ENCODE results near the gene ARPC5.
"Not testable (repeated sequence)": the region's sequence is repeated elsewhere in the genome, so short reads cannot be mapped to it uniquely, and the experiment has no call there.

The ARPC5 gene

DNA sequence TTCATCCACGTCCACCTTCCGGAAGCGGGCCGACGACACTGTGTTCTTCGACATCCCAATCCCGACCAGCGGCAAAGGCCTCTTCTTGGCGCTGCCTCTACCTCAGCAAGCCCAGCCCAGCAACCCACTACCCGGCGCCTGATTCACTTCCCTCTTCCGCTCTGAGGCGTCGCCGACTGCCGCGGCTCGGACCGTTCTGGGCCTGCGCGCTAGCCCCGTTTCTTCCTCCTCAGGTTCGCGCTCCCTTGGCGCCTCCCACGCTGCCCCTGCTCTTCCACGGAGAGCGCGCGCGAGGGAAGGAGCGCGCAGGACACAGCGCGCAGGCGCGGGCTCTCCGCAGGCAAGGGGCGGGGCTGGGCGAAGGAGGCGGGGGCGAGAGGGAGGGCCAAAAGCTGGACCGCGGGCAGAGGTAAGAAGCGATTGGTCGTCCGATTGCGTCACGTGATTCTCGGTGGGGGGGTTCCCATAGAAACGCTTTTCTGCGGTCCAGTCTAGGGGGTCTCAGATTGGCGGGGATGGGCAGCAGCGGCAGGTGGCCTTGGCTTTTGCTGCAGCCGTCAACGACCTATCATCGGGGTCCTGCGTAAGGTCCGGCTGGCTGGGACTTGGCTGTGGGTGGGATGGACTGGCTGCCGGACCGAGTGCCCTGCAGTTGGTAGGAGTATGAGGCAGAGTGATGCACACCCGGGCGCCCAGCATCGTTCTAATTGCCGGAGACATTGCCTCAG lies at the start of gene ARPC5:
Gene ARPC5 (minus strand): TSS at position 178 of the 728 bp plus-strand sequence. CDS start 124 bp downstream, at position 54.
- H3K4me1 Mint-ChIP-seq (ENCODE audit: low read depth): peaks cover 49% of the 10 kb centered on the region
- peak within 1 kb of the TSS; percentile 99 for H3K27ac Mint-ChIP-seq
- peak within 1 kb of the TSS; percentile 100 for H3K4me3 Mint-ChIP-seq
- peaks cover 2% of the 10 kb centered on the region for H3K36me3 Mint-ChIP-seq
- no peaks in the 10 kb centered on the region for H3K27me3 Mint-ChIP-seq
- H3K9me3 Mint-ChIP-seq (ENCODE audit: low read depth): no peaks in the 10 kb centered on the region

DNA sequence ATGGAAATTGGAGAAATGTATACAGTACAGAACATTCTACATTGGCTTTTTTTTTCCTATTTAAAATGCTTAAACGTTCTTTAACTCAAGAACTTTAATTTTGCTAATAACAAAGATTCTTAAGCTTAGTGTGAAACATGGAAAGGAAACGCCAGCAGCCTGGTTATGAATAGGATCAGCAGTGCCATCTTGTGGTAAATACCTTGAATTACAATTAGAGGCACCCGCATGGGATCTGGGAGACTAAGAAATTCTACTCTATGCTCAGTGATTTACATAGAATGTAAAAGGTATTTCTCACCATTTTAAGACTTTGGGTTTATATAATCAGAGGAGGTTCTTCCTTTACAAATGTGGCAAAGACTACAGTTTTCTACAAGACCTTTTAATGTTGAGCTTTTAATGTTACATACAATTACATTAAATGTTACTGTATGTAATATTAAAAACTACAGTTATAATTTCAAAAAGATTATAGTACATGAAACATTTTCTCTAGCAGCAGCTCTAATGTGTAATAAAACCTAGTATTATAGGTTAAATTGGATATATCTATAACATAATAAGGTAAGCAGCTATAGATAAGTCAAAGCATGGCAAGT lies 49.6 kb upstream of the ARPC5 start:
- H3K4me1 Mint-ChIP-seq (ENCODE audit: low read depth): peaks cover 4% of the 10 kb centered on the region
- H3K9me3 Mint-ChIP-seq (ENCODE audit: low read depth): no peaks in the 10 kb centered on the region
- no peak overlapping the region for H3K4me3 Mint-ChIP-seq
- no peaks in the 10 kb centered on the region for H3K36me3 Mint-ChIP-seq
- H3K27ac Mint-ChIP-seq: no peak overlapping the region
- H3K27me3 Mint-ChIP-seq: peaks cover 7% of the 10 kb centered on the region

DNA sequence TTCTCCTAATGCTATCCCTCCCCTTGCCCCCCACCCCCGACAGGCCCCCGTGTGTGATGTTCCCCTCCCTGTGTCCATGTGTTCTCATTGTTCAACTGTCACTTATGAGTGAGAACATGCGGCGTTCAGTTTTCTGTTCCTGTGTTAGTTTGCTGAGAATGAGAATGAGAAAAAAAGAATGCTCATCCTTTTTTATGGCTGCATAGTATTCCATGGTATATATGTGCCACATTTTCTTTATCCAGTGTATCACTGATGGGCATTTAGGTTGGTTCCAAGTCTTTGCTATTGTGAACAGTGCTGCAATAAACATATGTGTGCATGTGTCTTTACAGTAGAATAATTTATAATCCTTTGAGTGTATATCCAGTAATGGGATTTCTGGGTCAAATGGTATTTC lies 43.8 kb upstream of the ARPC5 start:
- not testable (repeated sequence) for H3K4me1 Mint-ChIP-seq (ENCODE audit: low read depth); H3K4me3 Mint-ChIP-seq; H3K9me3 Mint-ChIP-seq (ENCODE audit: low read depth); H3K27ac Mint-ChIP-seq; H3K36me3 Mint-ChIP-seq; H3K27me3 Mint-ChIP-seq

DNA sequence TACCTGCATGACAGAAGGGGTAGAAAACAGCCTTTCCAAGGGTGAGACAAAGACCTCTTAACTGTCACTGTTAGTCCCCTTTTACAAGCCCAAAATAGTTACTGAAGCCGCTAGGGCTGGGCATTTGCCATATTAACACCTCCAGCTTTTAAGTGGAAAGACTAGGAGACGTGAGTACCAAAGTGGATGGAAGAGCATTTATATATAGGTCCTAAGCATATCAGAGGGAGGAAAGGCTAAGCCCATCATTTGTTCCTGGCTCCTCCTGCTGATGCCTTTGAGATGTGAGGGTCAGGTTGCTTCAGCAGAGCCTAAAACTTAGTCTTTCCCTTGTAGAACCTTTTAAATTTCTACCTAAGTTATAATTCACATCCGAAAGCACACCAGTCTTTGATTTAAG lies 43.2 kb upstream of the ARPC5 start:
- Mint-ChIP-seq H3K4me1 (ENCODE audit: low read depth) (no peaks in the 10 kb centered on the region), H3K36me3 (peaks cover 2% of the 10 kb centered on the region), H3K27me3 (peaks cover 7% of the 10 kb centered on the region), H3K27ac (no peak overlapping the region), H3K4me3 (no peak overlapping the region), H3K9me3 (ENCODE audit: low read depth) (no peaks in the 10 kb centered on the region)

DNA sequence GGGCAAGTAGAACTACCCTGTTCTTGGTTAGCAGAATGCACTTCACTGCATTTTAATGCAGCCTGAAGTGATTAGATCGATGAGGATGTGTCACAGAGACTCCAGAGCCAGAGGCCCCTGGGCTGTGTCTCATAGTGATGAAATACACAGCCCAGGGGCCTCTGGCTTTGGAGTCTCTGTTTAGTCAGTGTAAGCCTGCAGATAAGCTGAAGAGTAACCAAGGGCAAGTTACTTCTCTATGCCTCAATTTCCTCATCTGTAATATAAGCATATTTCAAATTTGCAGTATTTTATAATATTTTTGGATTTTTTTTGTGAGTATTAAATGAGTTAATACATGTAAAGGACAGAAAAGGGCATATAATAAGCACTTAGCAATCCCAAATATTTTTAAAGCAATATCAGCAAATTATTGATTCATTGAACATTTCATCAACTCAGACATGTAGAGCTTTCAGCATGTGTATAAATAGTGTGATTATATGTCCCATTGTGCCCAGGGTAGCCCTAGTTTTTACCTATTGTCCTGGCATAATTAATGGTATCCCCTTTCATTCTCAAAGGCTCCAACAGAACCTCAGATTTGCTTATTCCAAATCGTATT lies 41.1 kb upstream of the ARPC5 start:
- peaks cover 6% of the 10 kb centered on the region for H3K36me3 Mint-ChIP-seq
- H3K27me3 Mint-ChIP-seq: peaks cover 3% of the 10 kb centered on the region
- no peak overlapping the region for H3K4me3 Mint-ChIP-seq
- no peak overlapping the region for H3K27ac Mint-ChIP-seq
- H3K9me3 Mint-ChIP-seq (ENCODE audit: low read depth): no peaks in the 10 kb centered on the region
- no peaks in the 10 kb centered on the region for H3K4me1 Mint-ChIP-seq (ENCODE audit: low read depth)

DNA sequence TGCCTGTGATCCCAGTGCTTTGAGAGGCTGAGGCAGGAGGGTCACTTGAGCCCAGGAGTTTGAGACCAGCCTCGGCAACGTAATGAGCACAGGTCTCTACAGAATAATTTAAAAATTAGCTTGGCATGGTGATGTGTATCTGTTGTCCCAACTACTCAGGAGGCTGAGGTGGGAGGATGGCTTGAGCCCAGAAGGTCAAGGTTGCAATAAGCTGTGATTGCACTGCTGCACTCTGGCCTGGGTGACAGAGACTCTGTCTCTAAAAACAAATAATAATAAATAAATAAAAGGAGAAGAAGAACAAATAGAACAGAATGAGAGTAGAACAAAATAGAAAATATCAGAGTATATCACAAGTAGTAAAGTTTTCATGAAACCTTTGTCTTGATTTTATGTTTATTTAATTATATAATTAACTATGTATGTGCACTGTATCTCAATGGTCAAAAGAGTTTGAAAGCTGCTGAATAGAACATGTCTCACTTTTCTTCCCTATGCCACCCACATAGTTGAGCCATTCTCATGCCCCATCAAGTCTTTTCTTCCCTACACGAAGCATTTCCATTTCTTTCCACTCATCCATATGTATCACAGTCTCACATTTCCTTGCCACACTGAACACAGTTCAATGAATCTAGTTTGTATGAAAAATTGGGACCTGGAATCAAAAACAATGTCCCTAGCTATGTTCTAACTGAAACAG lies 40.5 kb upstream of the ARPC5 start:
- H3K27me3 Mint-ChIP-seq: peaks cover 3% of the 10 kb centered on the region
- no peaks in the 10 kb centered on the region for H3K9me3 Mint-ChIP-seq (ENCODE audit: low read depth)
- H3K4me1 Mint-ChIP-seq (ENCODE audit: low read depth): no peaks in the 10 kb centered on the region
- H3K36me3 Mint-ChIP-seq: peaks cover 6% of the 10 kb centered on the region
- H3K27ac Mint-ChIP-seq: no peak overlapping the region
- no peak overlapping the region for H3K4me3 Mint-ChIP-seq

DNA sequence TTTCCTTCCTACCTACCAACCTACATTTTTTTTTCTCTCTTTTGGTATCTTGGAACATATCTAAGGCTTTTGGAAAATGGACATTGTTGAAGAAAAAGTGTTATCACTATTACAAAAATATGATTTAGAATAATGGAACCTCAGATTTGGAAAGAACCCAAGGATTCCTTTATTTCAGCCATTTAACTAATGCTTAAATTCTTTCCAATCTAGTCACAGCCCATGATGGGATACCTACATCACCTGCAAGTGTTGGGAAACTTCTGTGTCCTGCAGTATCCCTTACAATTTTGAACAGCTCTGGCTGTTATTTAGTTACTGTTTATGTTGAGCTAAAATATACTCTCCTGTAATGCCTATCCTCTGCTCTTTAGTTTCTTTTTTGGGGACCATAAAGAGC lies 39.8 kb upstream of the ARPC5 start:
- Mint-ChIP-seq H3K27ac (no peak overlapping the region), H3K9me3 (ENCODE audit: low read depth) (peaks cover 5% of the 10 kb centered on the region), H3K36me3 (peaks cover 11% of the 10 kb centered on the region), H3K4me3 (no peak overlapping the region), H3K27me3 (peaks cover 7% of the 10 kb centered on the region), H3K4me1 (ENCODE audit: low read depth) (no peaks in the 10 kb centered on the region)

DNA sequence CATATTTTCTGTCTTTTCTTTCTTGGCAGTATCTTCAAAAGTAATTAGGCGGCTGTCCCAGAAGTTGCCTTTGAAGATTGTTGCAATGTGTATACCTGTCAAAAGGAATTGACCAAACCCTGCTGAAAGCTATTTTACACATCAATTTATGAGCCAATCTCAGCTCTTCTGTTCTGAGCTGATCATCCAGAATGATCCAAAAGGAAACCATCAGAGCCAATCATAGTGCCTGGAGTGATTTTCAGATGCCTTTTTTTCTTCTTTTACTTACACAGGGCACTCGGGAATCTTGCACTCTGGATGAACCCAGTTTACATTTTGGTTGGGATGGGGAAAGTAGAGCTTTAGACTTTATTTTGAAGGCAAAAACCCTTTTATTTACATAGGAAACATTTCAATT lies 39.3 kb upstream of the ARPC5 start:
- H3K4me3 Mint-ChIP-seq: no peak overlapping the region
- peaks cover 7% of the 10 kb centered on the region for H3K27me3 Mint-ChIP-seq
- H3K4me1 Mint-ChIP-seq (ENCODE audit: low read depth): no peaks in the 10 kb centered on the region
- peaks cover 11% of the 10 kb centered on the region for H3K36me3 Mint-ChIP-seq
- H3K27ac Mint-ChIP-seq: no peak overlapping the region
- H3K9me3 Mint-ChIP-seq (ENCODE audit: low read depth): peaks cover 6% of the 10 kb centered on the region

DNA sequence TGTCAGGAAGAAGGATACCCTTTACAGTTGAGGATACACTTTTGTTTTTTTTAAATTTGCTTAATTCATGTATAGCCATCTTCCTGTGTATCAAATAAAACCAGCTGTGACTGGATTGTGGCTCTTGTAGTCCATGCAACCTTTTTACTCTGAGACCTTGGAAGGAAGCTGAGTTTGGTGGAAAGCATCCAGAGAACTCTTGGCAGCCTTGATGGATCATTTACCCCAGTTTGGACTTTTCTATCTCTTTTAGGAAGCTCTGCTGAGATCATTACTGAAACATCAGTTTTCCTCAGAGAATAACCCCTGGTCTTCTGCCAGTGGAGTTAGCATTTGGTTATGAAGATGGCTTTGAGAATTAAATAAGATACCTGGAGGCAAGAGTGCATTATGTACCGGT lies 38.8 kb upstream of the ARPC5 start:
- H3K9me3 Mint-ChIP-seq (ENCODE audit: low read depth): peaks cover 6% of the 10 kb centered on the region
- no peaks in the 10 kb centered on the region for H3K4me1 Mint-ChIP-seq (ENCODE audit: low read depth)
- peaks cover 7% of the 10 kb centered on the region for H3K27me3 Mint-ChIP-seq
- no peak overlapping the region for H3K4me3 Mint-ChIP-seq
- H3K27ac Mint-ChIP-seq: no peak overlapping the region
- peaks cover 11% of the 10 kb centered on the region for H3K36me3 Mint-ChIP-seq

DNA sequence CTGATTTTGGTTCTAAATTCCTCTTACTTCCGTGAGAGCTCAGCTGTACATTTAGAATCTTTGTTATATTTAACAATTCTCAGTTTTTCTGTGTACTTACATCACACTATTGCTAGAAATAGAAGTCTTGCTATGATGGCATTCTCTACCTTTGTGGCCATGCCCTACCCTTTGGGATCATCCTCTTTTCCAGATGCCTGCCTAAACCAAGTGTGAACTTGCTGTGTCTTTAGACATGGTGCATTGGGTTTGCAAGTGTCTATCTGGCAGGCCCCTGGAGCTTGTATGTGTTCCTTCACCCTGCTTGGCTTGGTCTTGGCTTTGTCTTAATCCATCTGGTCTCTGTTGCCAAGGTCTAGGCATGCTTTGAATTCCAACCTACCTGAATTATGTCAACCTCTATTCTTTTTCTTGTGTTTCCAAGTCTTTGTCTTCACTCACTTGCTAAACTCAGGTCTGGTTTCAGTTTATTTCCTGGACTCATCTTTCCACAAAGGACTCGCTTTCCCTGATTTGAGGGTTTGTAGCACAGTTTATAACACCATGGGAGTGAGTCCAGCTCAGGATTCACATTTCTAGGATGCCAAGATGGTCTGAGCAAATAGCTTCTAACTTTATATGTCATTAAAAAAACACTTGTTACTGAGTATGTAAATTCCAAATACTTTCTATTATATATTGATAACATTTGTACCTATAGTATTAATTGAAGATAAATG lies 38.2 kb upstream of the ARPC5 start:
- H3K4me1 Mint-ChIP-seq (ENCODE audit: low read depth): no peaks in the 10 kb centered on the region
- no peak overlapping the region for H3K27ac Mint-ChIP-seq
- H3K27me3 Mint-ChIP-seq: peaks cover 7% of the 10 kb centered on the region
- peaks cover 6% of the 10 kb centered on the region for H3K9me3 Mint-ChIP-seq (ENCODE audit: low read depth)
- H3K4me3 Mint-ChIP-seq: no peak overlapping the region
- peaks cover 11% of the 10 kb centered on the region for H3K36me3 Mint-ChIP-seq

DNA sequence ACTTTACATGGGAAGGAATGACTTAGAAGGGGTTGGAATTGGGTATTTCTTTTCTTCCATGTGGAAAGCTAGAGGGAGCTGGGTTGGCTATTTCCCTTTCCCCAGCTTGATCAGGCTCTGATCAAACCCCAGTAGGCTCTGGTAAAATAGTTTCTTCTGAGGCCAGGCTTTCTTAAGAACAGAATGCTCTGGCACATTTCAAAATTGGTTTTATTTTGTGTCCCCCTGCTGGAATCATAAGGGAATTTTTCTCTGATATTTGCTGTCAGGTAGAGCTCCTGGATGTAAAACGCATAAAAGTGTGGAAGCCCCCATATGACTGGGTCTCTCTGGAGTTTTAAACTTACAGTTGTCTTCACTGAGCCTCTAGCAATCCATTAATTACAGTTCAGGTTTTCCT lies 34.6 kb upstream of the ARPC5 start:
- H3K27ac Mint-ChIP-seq: no peak overlapping the region
- H3K27me3 Mint-ChIP-seq: peaks cover 6% of the 10 kb centered on the region
- H3K4me1 Mint-ChIP-seq (ENCODE audit: low read depth): no peaks in the 10 kb centered on the region
- peaks cover 11% of the 10 kb centered on the region for H3K36me3 Mint-ChIP-seq
- H3K9me3 Mint-ChIP-seq (ENCODE audit: low read depth): peaks cover 6% of the 10 kb centered on the region
- H3K4me3 Mint-ChIP-seq: no peak overlapping the region

DNA sequence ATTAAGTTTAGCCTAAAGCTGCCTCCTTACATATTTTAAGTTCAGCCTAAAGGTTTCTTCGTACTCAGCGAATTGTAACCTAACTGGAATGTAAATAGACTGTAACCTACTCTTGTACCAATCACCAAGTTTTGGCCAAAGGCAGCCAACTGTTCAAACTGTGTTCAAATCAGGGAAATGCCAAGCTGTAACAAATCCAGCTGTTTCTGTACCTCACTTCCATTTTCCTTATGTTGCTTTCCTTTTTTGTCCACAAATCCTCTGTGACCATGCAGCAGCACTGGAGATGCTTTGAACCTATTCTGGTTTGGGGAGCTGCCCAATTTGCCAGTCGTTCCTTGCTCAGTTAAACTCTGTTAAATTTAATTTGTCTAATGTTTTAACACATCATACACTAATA lies 20.8 kb upstream of the ARPC5 start:
- Mint-ChIP-seq H3K36me3 (no peaks in the 10 kb centered on the region), H3K27me3 (no peaks in the 10 kb centered on the region), H3K27ac (no peak overlapping the region), H3K9me3 (ENCODE audit: low read depth) (no peaks in the 10 kb centered on the region), H3K4me3 (no peak overlapping the region), H3K4me1 (ENCODE audit: low read depth) (peaks cover 31% of the 10 kb centered on the region)

DNA sequence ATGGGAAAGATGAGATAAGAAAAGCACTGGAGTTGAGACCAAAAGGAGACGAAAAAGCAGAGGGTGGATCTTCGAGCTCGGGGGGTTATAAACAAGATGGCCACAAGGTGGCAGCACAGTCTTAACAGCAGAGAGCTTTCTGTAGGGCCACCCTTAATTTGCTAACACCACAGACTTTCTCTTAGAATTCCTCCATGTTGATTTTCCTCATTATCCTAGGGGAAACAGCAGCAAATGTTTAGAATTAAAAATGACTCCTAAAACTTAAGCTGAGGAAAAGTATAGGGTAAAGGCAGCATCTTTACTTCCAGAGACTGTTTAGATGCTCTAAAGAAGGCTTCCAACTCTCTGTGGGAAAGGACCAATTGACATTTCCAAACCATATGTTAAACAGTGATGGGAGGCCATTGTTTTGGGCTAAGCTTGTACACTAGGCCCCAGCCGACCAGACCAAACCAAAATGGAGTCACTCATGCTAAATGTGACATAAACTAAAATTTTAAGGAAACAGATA lies 20.0 kb upstream of the ARPC5 start:
- peaks cover 35% of the 10 kb centered on the region for H3K4me1 Mint-ChIP-seq (ENCODE audit: low read depth)
- no peak overlapping the region for H3K27ac Mint-ChIP-seq
- no peaks in the 10 kb centered on the region for H3K9me3 Mint-ChIP-seq (ENCODE audit: low read depth)
- H3K36me3 Mint-ChIP-seq: no peaks in the 10 kb centered on the region
- no peaks in the 10 kb centered on the region for H3K27me3 Mint-ChIP-seq
- no peak overlapping the region for H3K4me3 Mint-ChIP-seq

DNA sequence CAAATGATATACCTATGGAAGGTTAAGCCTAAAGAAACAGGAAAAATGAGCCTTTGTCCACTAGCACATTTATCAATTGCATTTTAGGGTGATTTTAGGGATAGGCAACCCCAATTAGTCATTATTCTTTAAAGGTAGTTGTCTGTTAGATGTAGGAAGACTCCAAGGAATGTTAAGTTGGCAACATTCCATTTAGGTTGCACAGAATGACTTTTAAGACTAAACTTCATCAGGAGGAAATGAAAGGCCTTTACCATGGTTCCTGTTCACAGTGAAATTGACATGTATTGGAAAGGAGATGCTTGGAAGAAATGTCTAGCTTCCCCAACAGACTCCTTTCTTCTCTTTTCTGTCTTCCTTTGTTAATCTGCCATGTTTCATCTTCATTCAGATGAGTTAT lies 19.1 kb upstream of the ARPC5 start:
- Mint-ChIP-seq H3K4me1 (ENCODE audit: low read depth) (peaks cover 35% of the 10 kb centered on the region), H3K27me3 (no peaks in the 10 kb centered on the region), H3K36me3 (no peaks in the 10 kb centered on the region), H3K27ac (no peak overlapping the region), H3K4me3 (no peak overlapping the region), H3K9me3 (ENCODE audit: low read depth) (no peaks in the 10 kb centered on the region)
